ENCODE data around the gene BHMT2.

BHMT2 gene

DNA sequence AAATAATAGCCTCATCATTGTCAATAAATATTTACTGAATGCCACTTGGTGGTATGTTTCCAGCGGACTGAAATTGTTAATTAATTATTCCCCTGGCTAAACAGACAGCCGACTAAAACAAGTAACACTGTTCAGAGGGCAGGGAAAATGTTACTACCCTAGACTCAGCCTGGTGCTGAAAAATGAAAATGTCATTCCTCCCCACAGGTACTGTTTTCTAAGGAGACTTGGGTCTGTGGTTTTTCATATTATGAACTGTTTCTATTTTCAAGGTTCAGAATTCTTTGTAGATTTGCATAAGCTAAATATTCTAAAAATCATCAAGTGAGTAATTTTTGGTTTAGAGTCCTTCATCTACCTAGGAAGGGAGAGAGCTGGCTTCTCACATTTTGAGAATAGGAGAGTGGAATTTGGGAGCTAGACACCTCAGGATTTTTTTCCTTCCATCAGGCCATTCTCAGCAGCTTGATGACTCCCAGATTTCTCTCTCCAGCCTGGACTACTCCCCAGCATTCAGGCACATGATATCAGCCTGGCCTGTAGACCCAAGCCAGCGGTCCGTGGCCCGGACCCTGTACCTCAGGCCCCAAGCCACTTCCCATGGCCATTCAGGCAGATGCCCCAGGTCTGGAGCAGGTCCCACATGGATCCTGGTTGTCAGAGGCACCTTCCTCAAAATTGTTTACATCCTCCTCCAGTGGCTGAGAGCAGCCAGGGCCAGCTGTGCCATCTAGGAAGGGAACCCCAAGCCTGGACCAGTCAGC, 66.4 kb downstream of the BHMT2 start:
- Histone ChIP-seq H3K4me3 (ENCODE audit: low read depth, low read length) (no peak overlapping the region), H3K36me3 (replicated peaks) (no peaks in the 10 kb centered on the region), H3K27ac (no peak overlapping the region), H3K27me3 (replicated peaks) (no peaks in the 10 kb centered on the region)
- in situ Hi-C loops (cut with HindIII; ENCODE audit: low pct_ligation_motif_present, low sequenced_read_pairs): no loop called here
- no peak for DNase-seq
- TF ChIP-seq, protein P1, sequence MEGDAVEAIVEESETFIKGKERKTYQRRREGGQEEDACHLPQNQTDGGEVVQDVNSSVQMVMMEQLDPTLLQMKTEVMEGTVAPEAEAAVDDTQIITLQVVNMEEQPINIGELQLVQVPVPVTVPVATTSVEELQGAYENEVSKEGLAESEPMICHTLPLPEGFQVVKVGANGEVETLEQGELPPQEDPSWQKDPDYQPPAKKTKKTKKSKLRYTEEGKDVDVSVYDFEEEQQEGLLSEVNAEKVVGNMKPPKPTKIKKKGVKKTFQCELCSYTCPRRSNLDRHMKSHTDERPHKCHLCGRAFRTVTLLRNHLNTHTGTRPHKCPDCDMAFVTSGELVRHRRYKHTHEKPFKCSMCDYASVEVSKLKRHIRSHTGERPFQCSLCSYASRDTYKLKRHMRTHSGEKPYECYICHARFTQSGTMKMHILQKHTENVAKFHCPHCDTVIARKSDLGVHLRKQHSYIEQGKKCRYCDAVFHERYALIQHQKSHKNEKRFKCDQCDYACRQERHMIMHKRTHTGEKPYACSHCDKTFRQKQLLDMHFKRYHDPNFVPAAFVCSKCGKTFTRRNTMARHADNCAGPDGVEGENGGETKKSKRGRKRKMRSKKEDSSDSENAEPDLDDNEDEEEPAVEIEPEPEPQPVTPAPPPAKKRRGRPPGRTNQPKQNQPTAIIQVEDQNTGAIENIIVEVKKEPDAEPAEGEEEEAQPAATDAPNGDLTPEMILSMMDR (IDR thresholded peaks at IDR 0.05; ENCODE audit: low read depth, low read length, missing control alignments): no peak

DNA sequence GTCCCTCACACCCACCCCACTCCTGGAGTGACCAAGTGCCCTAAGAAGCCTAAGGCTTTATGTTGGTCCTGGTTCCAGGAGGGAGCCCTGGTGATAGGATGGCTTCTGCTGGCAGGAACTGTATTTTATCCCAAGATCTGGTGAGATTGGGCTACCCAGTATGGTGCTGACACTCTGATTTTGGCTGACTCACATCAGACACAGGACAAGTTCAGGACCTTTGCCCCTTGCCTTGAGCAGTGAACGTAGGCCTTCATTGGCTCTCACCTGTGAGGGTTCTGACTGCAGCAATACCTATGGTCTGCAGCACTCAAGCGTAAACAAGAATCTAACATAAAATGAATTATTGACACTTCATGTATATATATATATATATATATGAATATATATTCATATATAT, 67.1 kb downstream of the BHMT2 start:
- H3K36me3 ChIP-seq (replicated peaks): no peaks in the 10 kb centered on the region
- H3K27me3 ChIP-seq (replicated peaks): no peaks in the 10 kb centered on the region
- no peak for DNase-seq
- TF ChIP-seq, protein P1 (IDR thresholded peaks at IDR 0.05; ENCODE audit: low read depth, low read length, missing control alignments): no peak
- in situ Hi-C loops (cut with HindIII; ENCODE audit: low pct_ligation_motif_present, low sequenced_read_pairs): no loop called here
- H3K4me3 ChIP-seq (ENCODE audit: low read depth, low read length): no peak overlapping the region
- H3K27ac ChIP-seq: no peak overlapping the region
